HUES48 (cell line): Measurements from ENCODE around the gene MYOCOS.

Source experiments
- H3K27ac ChIP-seq: one replicate; pipeline ENCODE4 v1.7.0; 2013; ENCODE audit warnings: low read depth, low read length, inconsistent platforms
- H3K27me3 ChIP-seq: 2 replicates; pipeline ENCODE4 v1.6.1; 2013; ENCODE audit warnings: mild to moderate bottlenecking, low read length; ENCODE audit not compliant: control insufficient read depth, insufficient read depth
- H3K36me3 ChIP-seq: 2 replicates; pipeline ENCODE4 v1.6.1; 2013; ENCODE audit warnings: low read length; ENCODE audit not compliant: control insufficient read depth, insufficient read depth
- H3K4me1 ChIP-seq: 2 replicates; pipeline ENCODE4 v1.6.1; 2013; ENCODE audit warnings: mild to moderate bottlenecking, low read length; ENCODE audit not compliant: control insufficient read depth, insufficient read depth
- H3K4me3 ChIP-seq: 2 replicates; pipeline ENCODE4 v1.5.1; 2013; ENCODE audit warnings: mild to moderate bottlenecking, low read depth, low read length
- H3K9ac ChIP-seq: 2 replicates; pipeline ENCODE4 v1.6.1; 2013; ENCODE audit warnings: mild to moderate bottlenecking, low read depth, low read length, moderate library complexity
- H3K9me3 ChIP-seq: 2 replicates; pipeline ENCODE4 v1.6.1; 2013; ENCODE audit warnings: low read length; ENCODE audit not compliant: control insufficient read depth, insufficient read depth

MYOCOS gene

GRCh38 chr1:171623651-171624331 lies 1.7 kb downstream of the MYOCOS start:
- Histone ChIP-seq H3K4me1 (peaks cover 4% of the 10 kb centered on the region; the same call in 1 of the 2 replicates), H3K4me3 (no peak overlapping the region), H3K9ac (no peak overlapping the region), H3K27me3 (no peaks in the 10 kb centered on the region), H3K9me3 (no peaks in the 10 kb centered on the region), H3K36me3 (no peaks in the 10 kb centered on the region), H3K27ac (no peak overlapping the region)

GRCh38 chr1:171625225-171625624 lies 3.2 kb downstream of the MYOCOS start:
- Histone ChIP-seq H3K9ac (no peak overlapping the region), H3K36me3 (no peaks in the 10 kb centered on the region), H3K9me3 (no peaks in the 10 kb centered on the region), H3K27me3 (no peaks in the 10 kb centered on the region), H3K4me1 (peaks cover 4% of the 10 kb centered on the region; the same call in 1 of the 2 replicates), H3K4me3 (no peak overlapping the region), H3K27ac (no peak overlapping the region)

GRCh38 chr1:171627020-171627419 lies 5.0 kb downstream of the MYOCOS start:
- H3K9me3 ChIP-seq = no peaks in the 10 kb centered on the region
- no peak overlapping the region for H3K4me3 ChIP-seq
- H3K4me1 ChIP-seq = peaks cover 4% of the 10 kb centered on the region; the same call in 1 of the 2 replicates
- no peak overlapping the region for H3K9ac ChIP-seq
- H3K27me3 ChIP-seq = no peaks in the 10 kb centered on the region
- no peak overlapping the region for H3K27ac ChIP-seq
- H3K36me3 ChIP-seq = no peaks in the 10 kb centered on the region

- Histone ChIP-seq H3K9me3 (no peaks in the 10 kb centered on the region), H3K36me3 (no peaks in the 10 kb centered on the region), H3K9ac (no peak overlapping the region), H3K4me1 (peaks cover 4% of the 10 kb centered on the region; the same call in 1 of the 2 replicates), H3K4me3 (no peak overlapping the region), H3K27me3 (no peaks in the 10 kb centered on the region), H3K27ac (no peak overlapping the region)
These were observed 6.2 kb downstream of the MYOCOS start for GRCh38 chr1:171628225-171628624.

GRCh38 chr1:171635661-171636060 lies 13.6 kb downstream of the MYOCOS start:
- no peaks in the 10 kb centered on the region for H3K27me3 ChIP-seq
- H3K36me3 ChIP-seq = no peaks in the 10 kb centered on the region
- H3K9ac ChIP-seq = no peak overlapping the region
- H3K9me3 ChIP-seq = no peaks in the 10 kb centered on the region
- no peak overlapping the region for H3K4me3 ChIP-seq
- no peak overlapping the region for H3K27ac ChIP-seq
- H3K4me1 ChIP-seq = peaks cover under 1% of the 10 kb centered on the region; the same call in 1 of the 2 replicates

- no peak overlapping the region for H3K27ac ChIP-seq
- H3K9me3 ChIP-seq = no peaks in the 10 kb centered on the region
- H3K27me3 ChIP-seq = no peaks in the 10 kb centered on the region
- no peak overlapping the region for H3K4me3 ChIP-seq
- no peak overlapping the region for H3K9ac ChIP-seq
- peaks cover 5% of the 10 kb centered on the region for H3K4me1 ChIP-seq
- H3K36me3 ChIP-seq = no peaks in the 10 kb centered on the region
These were observed 14.1 kb downstream of the MYOCOS start for GRCh38 chr1:171636141-171636540.

- Histone ChIP-seq H3K4me1 (peaks cover 16% of the 10 kb centered on the region), H3K4me3 (no peak overlapping the region), H3K27ac (no peak overlapping the region), H3K9ac (no peak overlapping the region), H3K9me3 (no peaks in the 10 kb centered on the region), H3K36me3 (no peaks in the 10 kb centered on the region), H3K27me3 (no peaks in the 10 kb centered on the region)
These were observed 16.0 kb downstream of the MYOCOS start for GRCh38 chr1:171637928-171638576.

- Histone ChIP-seq H3K27ac (no peak overlapping the region), H3K9me3 (no peaks in the 10 kb centered on the region)
These were observed 18.2 kb downstream of the MYOCOS start for GRCh38 chr1:171640225-171640624.

GRCh38 chr1:171641076-171641864 lies 19.2 kb downstream of the MYOCOS start:
- Histone ChIP-seq H3K9me3 (no peaks in the 10 kb centered on the region), H3K4me3 (peak overlapping the region; percentile 34), H3K9ac (peak overlapping the region; percentile 21; the same call in 1 of the 2 replicates), H3K36me3 (no peaks in the 10 kb centered on the region), H3K4me1 (peaks cover 16% of the 10 kb centered on the region), H3K27ac (peak overlapping the region; percentile 72), H3K27me3 (no peaks in the 10 kb centered on the region)

More at GRCh38 chr1:171640225-171640624, 18.2 kb downstream of the MYOCOS start:
- peaks cover 16% of the 10 kb centered on the region for H3K4me1 ChIP-seq
- H3K36me3 ChIP-seq = no peaks in the 10 kb centered on the region
- no peak overlapping the region for H3K9ac ChIP-seq
- H3K4me3 ChIP-seq = no peak overlapping the region
- no peaks in the 10 kb centered on the region for H3K27me3 ChIP-seq

GRCh38 chr1:171642197-171642596 lies 20.2 kb downstream of the MYOCOS start:
- H3K4me3 ChIP-seq = no peak overlapping the region
- peak overlapping the region; percentile 72 for H3K27ac ChIP-seq
- H3K9ac ChIP-seq = no peak overlapping the region
- no peaks in the 10 kb centered on the region for H3K36me3 ChIP-seq
- no peaks in the 10 kb centered on the region for H3K27me3 ChIP-seq
- no peaks in the 10 kb centered on the region for H3K9me3 ChIP-seq
- peaks cover 16% of the 10 kb centered on the region for H3K4me1 ChIP-seq

GRCh38 chr1:171643156-171643555 lies 21.1 kb downstream of the MYOCOS start:
- H3K9me3 ChIP-seq = no peaks in the 10 kb centered on the region
- H3K27me3 ChIP-seq = no peaks in the 10 kb centered on the region
- H3K4me3 ChIP-seq = no peak overlapping the region
- no peak overlapping the region for H3K27ac ChIP-seq
- peaks cover 16% of the 10 kb centered on the region for H3K4me1 ChIP-seq
- H3K36me3 ChIP-seq = no peaks in the 10 kb centered on the region
- no peak overlapping the region for H3K9ac ChIP-seq
